ENCODE results near the gene CUBN. TPM values are rescaled to one million over a fixed set of nuclear protein-coding genes. Genes with fewer than 3 reads are reported as not detected.

Gene CUBN
- total RNA-seq, 1 donor from 2014 or later, result 0.32 TPM

- TF ChIP-seq CTCF (IDR thresholded peaks at IDR 0.05; ENCODE audit: partially characterized antibody, unreplicated experiment), result no peak
- DNase-seq, result no peak
- Mint-ChIP-seq H3K9me3 (ENCODE audit: unreplicated experiment) (no peaks in the 10 kb centered on the region), H3K4me3 (ENCODE audit: unreplicated experiment) (no peak overlapping the region), H3K36me3 (ENCODE audit: unreplicated experiment) (no peaks in the 10 kb centered on the region), H3K4me1 (ENCODE audit: low read depth, unreplicated experiment) (peaks cover 2% of the 10 kb centered on the region), H3K27ac (ENCODE audit: unreplicated experiment) (no peak overlapping the region), H3K27me3 (ENCODE audit: unreplicated experiment) (peaks cover under 1% of the 10 kb centered on the region)
Observed at GRCh38 chr10:17068953-17069352, 60.7 kb downstream of the CUBN start.

DNA sequence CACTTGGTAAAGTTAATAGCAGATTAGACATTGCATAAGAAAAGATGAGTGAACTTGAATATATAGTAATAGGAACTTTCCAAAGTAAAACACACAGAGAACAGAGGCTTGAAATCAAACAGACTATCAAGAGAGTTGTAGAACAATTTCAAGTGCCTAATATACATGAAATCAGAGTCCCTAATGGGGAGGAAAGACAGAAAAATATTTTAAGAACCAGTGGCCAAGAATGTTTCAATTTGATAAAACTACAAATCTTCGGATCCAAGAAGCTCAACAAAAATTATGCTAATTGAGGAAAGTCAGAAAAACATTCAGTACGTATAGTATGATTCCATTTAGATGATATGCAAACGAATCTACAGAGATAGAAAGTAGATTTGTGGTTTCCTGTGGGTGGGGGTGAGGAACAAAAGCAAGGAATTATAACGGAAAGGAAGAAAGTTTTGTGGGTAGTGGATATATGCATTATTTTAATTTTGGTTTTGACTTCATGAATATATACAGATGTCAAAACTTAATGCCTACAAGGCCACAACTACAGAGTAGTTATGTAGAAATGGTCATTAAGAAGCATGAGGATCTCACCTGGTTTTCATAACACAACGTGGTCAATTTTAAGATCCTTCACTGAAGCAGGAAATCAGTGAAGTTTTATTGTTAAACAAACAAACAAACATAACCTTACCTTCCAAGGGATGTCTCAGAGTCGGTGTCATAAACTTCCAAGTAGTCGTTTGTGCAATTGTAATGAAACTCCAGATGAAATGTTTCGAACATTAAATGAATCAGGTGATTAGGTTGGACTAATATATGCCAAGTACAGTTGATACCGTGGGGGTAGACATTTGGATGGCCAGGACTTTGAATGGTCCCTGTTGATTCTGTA is 62.0 kb downstream of the CUBN start:
- H3K4me3 Mint-ChIP-seq (ENCODE audit: unreplicated experiment), result no peak overlapping the region
- H3K27ac Mint-ChIP-seq (ENCODE audit: unreplicated experiment), result no peak overlapping the region
- H3K4me1 Mint-ChIP-seq (ENCODE audit: low read depth, unreplicated experiment), result peaks cover 2% of the 10 kb centered on the region

GRCh38 chr10:17066807-17067206 is 62.8 kb downstream of the CUBN start:
- H3K4me3 Mint-ChIP-seq (ENCODE audit: unreplicated experiment), result no peak overlapping the region
- H3K4me1 Mint-ChIP-seq (ENCODE audit: low read depth, unreplicated experiment), result peaks cover 2% of the 10 kb centered on the region
- H3K27me3 Mint-ChIP-seq (ENCODE audit: unreplicated experiment), result no peaks in the 10 kb centered on the region
- H3K36me3 Mint-ChIP-seq (ENCODE audit: unreplicated experiment), result no peaks in the 10 kb centered on the region
- no peak overlapping the region for H3K27ac Mint-ChIP-seq (ENCODE audit: unreplicated experiment)
- no peak for DNase-seq
- no peak for TF ChIP-seq CTCF (IDR thresholded peaks at IDR 0.05; ENCODE audit: partially characterized antibody, unreplicated experiment)
- H3K9me3 Mint-ChIP-seq (ENCODE audit: unreplicated experiment), result no peaks in the 10 kb centered on the region

More for the DNA sequence above, 62.0 kb downstream of the CUBN start:
- TF ChIP-seq CTCF (IDR thresholded peaks at IDR 0.05; ENCODE audit: partially characterized antibody, unreplicated experiment), result no peak
- H3K36me3 Mint-ChIP-seq (ENCODE audit: unreplicated experiment), result no peaks in the 10 kb centered on the region
- H3K27me3 Mint-ChIP-seq (ENCODE audit: unreplicated experiment), result no peaks in the 10 kb centered on the region
- no peaks in the 10 kb centered on the region for H3K9me3 Mint-ChIP-seq (ENCODE audit: unreplicated experiment)
- DNase-seq, result no peak

GRCh38 chr10:17066000-17066399 is 63.6 kb downstream of the CUBN start:
- H3K9me3 Mint-ChIP-seq (ENCODE audit: unreplicated experiment), result no peaks in the 10 kb centered on the region
- H3K4me1 Mint-ChIP-seq (ENCODE audit: low read depth, unreplicated experiment), result peaks cover 2% of the 10 kb centered on the region
- H3K27ac Mint-ChIP-seq (ENCODE audit: unreplicated experiment), result no peak overlapping the region
- TF ChIP-seq CTCF (IDR thresholded peaks at IDR 0.05; ENCODE audit: partially characterized antibody, unreplicated experiment), result no peak
- no peaks in the 10 kb centered on the region for H3K36me3 Mint-ChIP-seq (ENCODE audit: unreplicated experiment)
- H3K27me3 Mint-ChIP-seq (ENCODE audit: unreplicated experiment), result no peaks in the 10 kb centered on the region
- no peak overlapping the region for H3K4me3 Mint-ChIP-seq (ENCODE audit: unreplicated experiment)
- DNase-seq, result no peak

DNA sequence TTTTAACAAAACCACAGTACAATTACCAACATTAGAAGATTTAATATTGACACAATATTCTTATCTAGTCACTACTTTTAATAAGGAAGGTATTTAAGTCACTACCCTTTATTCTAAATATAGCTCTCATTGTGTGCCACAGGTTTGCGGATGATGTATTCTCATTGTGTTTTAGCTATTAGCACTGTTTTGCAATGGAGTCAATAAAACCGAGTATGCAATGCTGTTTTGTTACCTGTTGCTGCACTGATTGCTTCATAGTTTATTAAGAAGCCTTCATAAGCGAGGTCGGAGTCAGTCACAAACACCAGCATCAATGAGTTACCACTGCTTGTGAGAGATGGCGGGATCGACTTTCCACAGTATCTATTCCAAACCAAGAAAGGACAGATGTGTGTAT is 64.3 kb downstream of the CUBN start:
- Mint-ChIP-seq H3K4me3 (ENCODE audit: unreplicated experiment) (no peak overlapping the region), H3K27me3 (ENCODE audit: unreplicated experiment) (no peaks in the 10 kb centered on the region), H3K4me1 (ENCODE audit: low read depth, unreplicated experiment) (peaks cover 2% of the 10 kb centered on the region), H3K9me3 (ENCODE audit: unreplicated experiment) (no peaks in the 10 kb centered on the region), H3K36me3 (ENCODE audit: unreplicated experiment) (no peaks in the 10 kb centered on the region), H3K27ac (ENCODE audit: unreplicated experiment) (no peak overlapping the region)
- TF ChIP-seq CTCF (IDR thresholded peaks at IDR 0.05; ENCODE audit: partially characterized antibody, unreplicated experiment), result no peak
- no peak for DNase-seq
